ENCODE data around the gene DYRK4.

Gene DYRK4

GRCh38 chr12:4563336-4563735 is 1.3 kb downstream of the DYRK4 start:
- DNase-seq (ENCODE audit: low read depth), result no peak

- DNase-seq (ENCODE audit: low read depth), result no peak
These were observed 2.8 kb downstream of the DYRK4 start for GRCh38 chr12:4564818-4565217.

DNA sequence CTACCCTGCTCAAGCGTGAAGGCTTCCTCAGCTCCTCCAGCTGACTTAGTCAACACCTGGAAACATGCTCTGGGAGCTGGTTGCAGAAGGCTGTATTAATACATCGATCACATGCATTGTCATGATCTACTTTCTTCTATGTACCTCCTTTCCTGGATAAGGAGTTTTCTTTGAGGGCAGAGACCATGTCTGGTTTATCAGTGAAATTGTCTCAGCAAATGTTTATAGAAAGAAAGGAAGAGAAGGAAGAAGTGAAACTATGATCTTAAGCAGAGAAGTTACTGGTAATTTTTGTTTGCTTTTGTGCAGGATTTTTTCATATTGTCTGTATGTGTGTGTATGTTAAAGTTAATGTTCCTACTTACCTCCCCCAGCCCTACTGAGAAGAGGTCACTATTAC is 4.5 kb downstream of the DYRK4 start:
- DNase-seq (ENCODE audit: low read depth), result no peak

- DNase-seq (ENCODE audit: low read depth), result no peak
These were observed 5.3 kb downstream of the DYRK4 start for GRCh38 chr12:4567073-4567881.

- no peak for DNase-seq (ENCODE audit: low read depth)
These were observed 7.3 kb downstream of the DYRK4 start for GRCh38 chr12:4569261-4569660.

- DNase-seq (ENCODE audit: low read depth), result no peak
These were observed 10.7 kb downstream of the DYRK4 start for GRCh38 chr12:4572680-4573079.

DNA sequence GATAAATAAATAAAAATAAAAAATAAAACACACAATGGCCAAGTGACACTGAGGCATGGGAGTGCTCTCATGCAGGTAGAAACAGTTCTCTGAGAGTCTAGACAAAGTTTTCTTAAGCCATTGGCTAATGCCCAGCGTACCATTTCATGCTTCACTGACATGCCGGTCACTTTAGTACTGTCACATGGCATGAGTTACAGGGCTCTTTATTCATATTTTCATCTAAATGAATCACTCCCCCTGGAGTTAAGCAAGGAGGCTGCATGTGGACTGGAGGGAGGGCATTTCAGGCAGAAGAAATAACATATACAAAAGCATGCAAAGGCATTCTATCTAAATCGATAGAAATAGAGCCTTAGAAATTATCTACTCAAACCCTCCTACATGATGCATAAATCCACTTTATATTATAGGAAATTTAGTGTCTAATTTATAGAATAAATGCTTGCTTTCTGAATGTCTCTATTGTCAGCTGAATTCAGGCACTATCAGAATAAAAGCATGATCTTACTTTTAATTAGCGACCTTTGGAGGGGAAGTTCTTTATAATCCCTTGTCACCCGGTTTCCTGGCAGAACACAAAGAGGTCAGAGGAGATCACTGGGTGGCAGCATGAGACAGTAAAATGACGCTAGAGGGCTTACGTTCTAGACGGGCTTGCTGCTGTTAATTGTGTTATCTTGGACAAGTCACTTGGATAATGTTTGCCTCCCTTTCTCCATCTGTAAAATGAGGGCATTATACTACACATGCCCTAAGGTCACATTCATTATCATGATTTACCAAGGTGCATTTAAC is 17.5 kb downstream of the DYRK4 start:
- DNase-seq (ENCODE audit: low read depth), result peak; percentile 12

GRCh38 chr12:4580281-4580688 is 18.3 kb downstream of the DYRK4 start:
- DNase-seq (ENCODE audit: low read depth), result no peak

DNA sequence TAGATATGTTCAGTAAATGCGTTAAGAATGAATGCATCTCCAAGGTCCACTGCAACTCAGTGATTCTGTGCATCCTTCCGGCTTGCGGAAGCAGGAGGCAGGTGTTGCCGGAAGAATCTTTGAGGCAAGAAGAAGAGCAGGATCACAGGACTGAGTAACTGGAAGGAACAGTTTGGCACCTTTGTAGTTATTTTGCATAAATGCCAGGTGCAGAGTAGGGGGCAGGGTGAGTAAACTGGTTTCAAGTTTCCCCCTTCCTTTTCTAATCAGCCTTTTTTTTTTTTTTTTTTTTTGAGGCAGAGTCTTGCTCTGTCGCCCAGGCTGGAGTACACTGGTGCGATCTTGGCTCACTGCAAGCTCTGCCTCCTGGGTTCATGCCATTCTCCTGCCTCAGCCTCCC is 22.3 kb downstream of the DYRK4 start:
- no peak for DNase-seq (ENCODE audit: low read depth)

- DNase-seq (ENCODE audit: low read depth), result no peak
These were observed 22.9 kb downstream of the DYRK4 start for GRCh38 chr12:4584896-4585295.

DNA sequence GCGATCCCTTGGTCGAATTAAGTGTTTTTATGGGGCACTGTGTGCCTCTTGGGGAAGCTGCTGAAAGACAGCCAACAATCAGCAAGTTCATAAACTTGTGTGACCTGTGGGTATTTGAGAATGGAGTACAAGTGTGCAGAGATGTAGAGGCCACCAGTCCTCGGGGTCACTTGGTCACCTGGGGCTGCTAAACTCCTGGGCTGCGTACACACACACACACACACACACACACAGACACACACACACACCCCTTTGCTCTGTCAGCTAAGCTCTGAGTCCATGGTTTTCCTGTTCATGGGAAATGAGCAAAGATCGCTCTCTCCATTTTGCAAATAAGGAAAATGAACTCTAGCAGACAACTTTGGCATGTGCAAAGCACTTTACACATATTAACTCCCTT is 24.5 kb downstream of the DYRK4 start:
- no peak for DNase-seq (ENCODE audit: low read depth)

- no peak for DNase-seq (ENCODE audit: low read depth)
These were observed 25.1 kb downstream of the DYRK4 start for GRCh38 chr12:4587108-4587507.

DNA sequence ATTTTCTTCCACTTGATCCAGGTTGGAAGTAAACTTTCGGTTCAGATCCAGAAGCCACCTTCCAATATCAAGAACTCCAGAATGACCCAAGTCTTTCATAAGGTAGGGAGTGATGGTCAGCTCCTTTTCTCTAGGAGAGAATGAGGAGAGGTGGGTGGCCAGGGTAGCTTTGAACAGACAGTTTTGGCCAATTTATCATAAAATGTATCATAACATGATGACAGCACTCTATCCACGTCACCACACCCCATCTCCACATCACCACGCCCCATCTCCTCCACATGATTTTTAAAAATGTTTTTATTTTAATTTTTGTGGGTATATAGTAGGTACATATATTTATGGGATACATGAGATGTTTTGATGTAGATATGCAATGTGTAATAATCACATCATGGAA is 26.9 kb downstream of the DYRK4 start:
- no peak for DNase-seq (ENCODE audit: low read depth)

DNA sequence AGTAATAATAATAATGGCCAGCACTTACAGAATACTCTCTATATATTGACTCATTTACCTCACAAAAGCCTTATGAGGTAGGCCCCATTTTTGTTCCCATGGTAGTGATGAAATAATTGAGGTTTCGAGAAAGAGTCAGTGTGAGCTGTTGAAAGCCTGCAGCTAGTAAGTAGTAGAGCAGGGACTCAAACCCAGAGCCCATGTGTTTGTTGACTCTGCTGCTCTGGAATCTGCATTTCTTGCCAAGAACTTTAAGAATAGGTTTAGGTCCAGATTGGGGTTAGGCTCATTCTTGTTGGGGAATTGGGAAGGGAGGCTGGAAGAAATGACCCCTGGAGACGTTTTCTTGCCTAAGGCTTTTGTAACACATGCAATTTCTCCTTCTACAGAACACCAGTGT is 27.9 kb downstream of the DYRK4 start:
- DNase-seq (ENCODE audit: low read depth), result no peak

DNA sequence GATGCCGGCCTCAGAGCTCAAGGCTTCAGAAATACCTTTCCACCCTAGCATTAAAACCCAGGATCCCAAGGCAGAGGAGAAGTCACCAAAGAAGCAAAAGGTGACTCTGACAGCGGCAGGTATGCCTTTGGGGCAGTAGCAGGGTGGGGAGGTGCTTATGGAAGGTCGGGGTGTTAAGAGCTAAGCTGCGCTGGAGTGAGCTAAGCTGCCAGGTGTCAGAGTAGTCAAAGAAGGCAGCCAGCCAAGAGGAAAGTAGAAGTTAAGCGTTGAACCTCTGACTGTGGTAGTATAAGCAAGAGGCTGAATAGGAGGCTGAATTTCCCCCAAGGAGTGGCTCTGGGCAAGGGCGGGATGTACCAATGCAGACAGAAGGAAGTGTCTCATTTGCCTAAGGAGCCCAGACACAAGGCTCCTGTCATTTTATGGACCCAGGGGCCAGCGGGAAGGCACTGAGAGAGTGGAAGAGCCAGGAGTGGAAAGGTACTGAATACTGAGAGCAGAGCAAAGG is 29.2 kb downstream of the DYRK4 start:
- no peak for DNase-seq (ENCODE audit: low read depth)

DNA sequence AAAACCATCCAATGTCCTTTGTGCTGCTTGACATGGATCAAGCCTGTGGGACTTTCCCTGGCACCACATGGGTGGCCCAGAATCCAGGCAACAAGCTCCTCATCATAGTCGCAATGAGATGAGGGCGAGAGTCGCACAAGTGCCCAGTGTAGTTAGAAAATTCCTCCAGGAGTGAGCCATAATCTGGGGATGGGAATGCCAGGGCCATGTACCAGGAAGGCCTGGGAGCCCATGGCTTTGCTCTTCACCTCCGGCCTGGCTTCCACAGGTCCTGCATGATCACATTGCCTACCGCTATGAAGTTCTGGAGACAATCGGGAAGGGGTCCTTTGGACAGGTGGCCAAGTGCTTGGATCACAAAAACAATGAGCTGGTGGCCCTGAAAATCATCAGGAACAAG is 33.9 kb downstream of the DYRK4 start:
- no peak for DNase-seq (ENCODE audit: low read depth)

DNA sequence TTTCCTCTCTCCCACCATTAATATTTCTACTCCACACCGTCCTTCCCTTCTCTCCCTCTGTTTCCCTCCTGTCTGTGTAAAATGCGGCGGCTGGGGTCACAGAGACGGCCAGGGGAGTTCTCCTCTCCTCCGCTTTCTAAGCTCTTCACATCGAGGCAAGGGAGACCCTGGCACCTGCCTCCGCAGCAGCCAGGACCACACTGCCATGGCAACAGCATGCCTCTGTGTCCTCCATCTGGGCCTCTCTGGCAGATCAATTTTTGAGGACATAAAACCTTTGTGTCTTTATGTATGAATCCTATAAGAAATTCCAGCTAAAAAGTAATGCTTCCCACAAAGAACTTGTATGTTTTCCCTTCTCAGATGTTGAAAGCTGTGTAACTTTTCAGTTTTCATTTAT is 41.4 kb downstream of the DYRK4 start:
- no peak for DNase-seq (ENCODE audit: low read depth)

DNA sequence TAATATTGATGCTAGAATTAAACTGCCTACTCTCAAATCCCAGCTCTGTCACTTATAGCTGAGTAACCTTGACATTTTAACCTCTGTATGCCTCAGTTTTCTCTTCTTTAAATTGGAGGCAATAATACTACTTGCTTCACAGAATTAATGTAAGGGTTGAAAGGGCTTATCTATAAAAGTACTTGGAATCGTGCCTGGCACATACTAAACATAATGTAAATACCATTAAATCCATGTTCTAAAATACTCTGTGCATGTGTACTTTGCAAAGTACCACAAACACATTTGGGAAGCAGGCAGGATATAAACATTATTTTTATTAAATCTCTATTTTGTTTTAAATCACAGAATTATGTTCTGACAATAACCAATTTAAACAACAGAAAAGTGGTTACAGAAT is 41.9 kb downstream of the DYRK4 start:
- DNase-seq (ENCODE audit: low read depth), result no peak

GRCh38 chr12:4604684-4605193 is 42.7 kb downstream of the DYRK4 start:
- DNase-seq (ENCODE audit: low read depth), result peak; percentile 85

DNA sequence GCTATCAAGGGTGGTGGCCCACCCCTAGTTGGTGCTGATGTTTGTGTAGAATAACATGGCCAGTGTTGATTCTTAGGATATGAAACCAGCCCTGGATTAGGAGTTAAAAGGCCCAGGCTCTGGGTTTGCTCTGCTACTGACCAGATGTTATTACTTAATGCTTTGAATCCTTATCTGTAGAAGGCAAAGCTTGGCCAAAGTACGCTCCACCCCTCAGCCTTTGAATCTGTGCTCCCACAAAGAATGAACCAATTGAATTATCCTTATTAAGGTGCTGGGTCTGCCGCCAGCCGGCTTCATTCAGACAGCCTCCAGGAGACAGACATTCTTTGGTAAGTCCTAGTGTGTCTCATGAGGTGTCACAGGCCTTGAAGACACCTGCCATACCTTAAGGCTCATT is 45.0 kb downstream of the DYRK4 start:
- DNase-seq (ENCODE audit: low read depth), result peak; percentile 11

DNA sequence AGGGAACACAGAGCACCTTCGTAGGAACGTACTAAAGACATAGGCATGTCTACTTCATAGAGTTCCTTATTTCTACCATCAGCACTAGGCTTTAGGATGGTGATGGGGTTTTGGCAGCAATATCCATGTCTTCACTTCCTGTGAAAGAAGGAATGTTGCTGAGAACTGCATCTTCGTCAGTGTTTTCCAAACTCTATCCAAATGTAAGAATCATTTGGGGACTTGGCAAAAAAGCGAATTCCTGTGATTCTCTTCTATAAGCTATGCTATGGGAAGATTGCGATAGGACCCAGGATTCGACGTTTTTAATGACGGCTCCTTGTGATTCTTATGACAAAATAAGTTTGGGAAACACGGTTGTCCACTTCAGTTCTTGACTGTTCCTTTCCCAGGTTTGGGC is 47.1 kb downstream of the DYRK4 start:
- no peak for DNase-seq (ENCODE audit: low read depth)

- DNase-seq (ENCODE audit: low read depth), result no peak
These were observed 48.5 kb downstream of the DYRK4 start for GRCh38 chr12:4610481-4610880.

DNA sequence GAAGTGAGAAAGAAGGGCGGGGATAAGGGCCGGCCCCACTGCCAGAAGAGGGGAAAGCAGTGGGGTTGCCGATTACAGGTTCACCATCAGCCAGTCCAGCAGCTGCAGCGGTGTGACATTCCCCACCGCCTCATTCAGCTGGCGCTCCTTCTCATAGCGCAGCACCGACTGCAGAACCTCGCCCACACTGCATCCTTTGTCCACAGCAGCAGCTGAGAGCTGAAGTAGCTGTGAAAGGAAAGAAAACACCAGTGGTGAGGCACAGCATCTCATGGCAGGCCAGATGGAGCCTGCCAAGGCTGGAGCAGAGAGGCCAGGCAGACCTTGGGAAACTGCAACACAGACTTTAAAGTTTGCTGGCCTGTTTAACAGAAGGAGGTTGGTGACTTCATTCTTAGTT is 53.7 kb downstream of the DYRK4 start:
- no peak for DNase-seq (ENCODE audit: low read depth)

Data from amniotic epithelial cell (primary cell).